Psoas muscle (tissue), 8 donors: ENCODE results near the gene SPDEF. TPM values are rescaled to one million over a fixed set of nuclear protein-coding genes. Genes with fewer than 3 reads are reported as not detected.

Experiments
- ATAC-seq, 4 donors: fragments of 200-7000 bp; cut with Tn5 transposase; one replicate each; pipeline ENCODE4 v1.9.1; 2020; ENCODE audit warnings: moderate library complexity in 3 of 4, mild to moderate bottlenecking in 2 of 4
- DNase-seq, 2 donors: peaks; one replicate each; pipeline ENCODE4 v3.0.0-alpha.2; 2020
- H3K27ac ChIP-seq: fragments of 200-600 bp; one replicate; pipeline ENCODE4 v1.8.0; 2022
- H3K27me3 ChIP-seq, 3 donors: fragments of 200-600 bp in 1 of 3; one replicate each; pipeline versions ENCODE4 v1.6.1 to v1.8.0; 2013 to 2022; ENCODE audit warnings: low read length in 2 of 3, mild to moderate bottlenecking in 2 of 3, moderate library complexity in 1 of 3; ENCODE audit not compliant: insufficient read depth in 3 of 3
- H3K36me3 ChIP-seq, 2 donors: fragments of 200-600 bp in 1 of 2; one replicate each; pipeline versions ENCODE4 v1.6.1 to v1.8.0; 2013 to 2022; ENCODE audit warnings: low read depth in 1 of 2, mild to moderate bottlenecking in 1 of 2, moderate library complexity in 1 of 2; ENCODE audit not compliant: insufficient read depth in 1 of 2
- H3K4me1 ChIP-seq: fragments of 200-600 bp; one replicate; pipeline ENCODE4 v1.8.0; 2022
- H3K4me3 ChIP-seq: fragments of 200-600 bp; one replicate; pipeline ENCODE4 v1.8.0; 2022; ENCODE audit warnings: mild to moderate bottlenecking
- H3K9me3 ChIP-seq: fragments of 200-600 bp; one replicate; pipeline ENCODE4 v1.8.0; 2022
- WGBS, 3 donors: extraction: QIAGEN DNeasy Blood & Tissue Kit; methylation state at CpG; one replicate each; pipeline versions ENCODE4 v1.1.6 to v1.1.7; 2013; 5-methylcytosine and 5-hydroxymethylcytosine counted together
- intact Hi-C, 2 donors: fragments of 100-400 bp; cut with DNase I; formaldehyde crosslinking; loops; one replicate each; pipeline versions ENCODE4 v1.11.0 to v1.14.2; 2022
- polyA plus RNA-seq, 3 donors: library from polyadenylated mRNA; stranded (reverse); fragments of 200-250 nt; gene quantifications; one replicate each; pipeline ENCODE4 v1.2.3, GENCODE V29; 2013
- total RNA-seq, 4 donors: library from RNA; stranded (reverse); fragmentation: NEBNext Ultra II Directional in 2 of 4; extraction: Animal tissue kit (Norgen Biotek cat#: 25700) in 2 of 4; gene quantifications; one replicate each; pipeline versions ENCODE4 v1.2.1 to v1.2.4, GENCODE V29; 2021 to 2023
- TF ChIP-seq, protein P1 (sequence below): fragments of 200-600 bp; IDR thresholded peaks from one replicate; pipeline ENCODE4 v1.8.0; 2022; ENCODE audit warnings: antibody characterized with exemption
- donor health status: healthy with polysubstance abuse.
- donor health status: DM: no; HTN: no; CAD: no; lungs with moderate emphysema.
- donor health status: Bipolar disorder and iron deficiency.
- donor health status: healthy.
- donor health status: DM: yes; HTN: yes; CAD: no.
- donor health status: DM: no; HTN: no; CAD: no.
- donor health status: DM: no; HTN: no; CAD: no.
- donor health status: DM: yes; HTN: yes; CAD: no.

Gene SPDEF
- total and polyA plus RNA-seq, 7 donors = 0.03 to 0.22 (median 0.21) TPM; not detected in 2

DNA sequence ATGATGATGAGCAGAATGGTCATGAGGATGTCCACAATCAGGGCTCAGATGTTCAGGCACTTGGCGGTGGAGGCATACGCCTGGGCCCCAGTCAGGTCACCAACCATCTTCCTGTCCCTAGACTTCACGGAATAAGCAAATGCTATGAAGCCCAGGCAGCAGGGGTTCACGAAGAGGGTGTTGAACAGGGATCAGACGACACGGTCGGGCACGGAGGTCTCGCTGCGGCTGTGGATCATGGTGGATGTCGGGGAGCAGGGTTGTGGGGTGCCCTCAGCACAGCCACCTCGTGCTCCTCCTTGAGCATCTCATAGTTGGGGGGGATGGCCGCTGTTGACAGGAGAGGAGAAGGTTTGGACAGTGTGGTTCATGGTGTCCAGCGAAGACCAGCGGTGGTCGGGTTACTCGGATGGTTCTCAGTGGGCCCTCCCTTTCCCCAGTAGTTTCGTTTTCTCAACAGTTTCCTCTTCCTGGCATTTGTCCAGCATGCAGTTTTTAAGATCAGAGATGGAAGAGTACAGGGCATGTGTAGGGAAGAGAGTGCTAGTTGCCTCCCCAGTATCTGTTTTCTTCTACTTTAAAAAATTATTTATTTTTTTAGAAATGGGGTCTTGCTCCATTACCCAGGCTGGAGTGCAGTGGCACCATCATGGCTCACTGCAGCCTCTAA is 20.3 kb upstream of the SPDEF start:
- Histone ChIP-seq H3K4me1 (no peaks in the 10 kb centered on the region), H3K9me3 (no peaks in the 10 kb centered on the region), H3K4me3 (no peak overlapping the region), H3K36me3 (no peaks in the 10 kb centered on the region), H3K27ac (no peak overlapping the region), H3K27me3 (no peaks in the 10 kb centered on the region)
- TF ChIP-seq, protein P1, sequence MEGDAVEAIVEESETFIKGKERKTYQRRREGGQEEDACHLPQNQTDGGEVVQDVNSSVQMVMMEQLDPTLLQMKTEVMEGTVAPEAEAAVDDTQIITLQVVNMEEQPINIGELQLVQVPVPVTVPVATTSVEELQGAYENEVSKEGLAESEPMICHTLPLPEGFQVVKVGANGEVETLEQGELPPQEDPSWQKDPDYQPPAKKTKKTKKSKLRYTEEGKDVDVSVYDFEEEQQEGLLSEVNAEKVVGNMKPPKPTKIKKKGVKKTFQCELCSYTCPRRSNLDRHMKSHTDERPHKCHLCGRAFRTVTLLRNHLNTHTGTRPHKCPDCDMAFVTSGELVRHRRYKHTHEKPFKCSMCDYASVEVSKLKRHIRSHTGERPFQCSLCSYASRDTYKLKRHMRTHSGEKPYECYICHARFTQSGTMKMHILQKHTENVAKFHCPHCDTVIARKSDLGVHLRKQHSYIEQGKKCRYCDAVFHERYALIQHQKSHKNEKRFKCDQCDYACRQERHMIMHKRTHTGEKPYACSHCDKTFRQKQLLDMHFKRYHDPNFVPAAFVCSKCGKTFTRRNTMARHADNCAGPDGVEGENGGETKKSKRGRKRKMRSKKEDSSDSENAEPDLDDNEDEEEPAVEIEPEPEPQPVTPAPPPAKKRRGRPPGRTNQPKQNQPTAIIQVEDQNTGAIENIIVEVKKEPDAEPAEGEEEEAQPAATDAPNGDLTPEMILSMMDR = no peak
- WGBS, 3 donors = 80 to 85% (median 82%) methylated on average over 18 of the region's 18 CpGs
- no peak for ATAC-seq
- DNase-seq = peak in 1 of 2 donors; percentile 28
- intact Hi-C loops = no loop called here

DNA sequence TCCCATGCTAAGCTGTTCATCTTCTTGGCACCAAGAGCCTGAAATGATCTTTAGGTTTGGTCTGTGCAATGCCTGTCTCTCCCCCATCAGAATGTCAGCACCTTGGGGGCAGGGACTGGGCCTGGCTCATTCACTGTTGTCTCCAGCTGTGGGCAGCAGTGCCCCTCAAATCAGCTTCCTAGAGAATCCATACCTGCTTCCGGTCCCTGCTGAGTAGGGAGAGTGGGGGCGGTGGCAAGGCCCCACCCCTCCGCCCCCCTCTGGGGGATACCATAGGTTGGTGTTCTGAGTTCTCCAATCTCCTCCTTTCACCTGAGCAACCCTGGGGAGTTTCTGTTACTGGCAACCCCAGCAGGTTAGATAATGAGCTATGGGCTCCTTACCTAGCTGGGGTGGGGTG is 19.2 kb upstream of the SPDEF start:
- Histone ChIP-seq H3K4me1 (no peaks in the 10 kb centered on the region), H3K9me3 (no peaks in the 10 kb centered on the region), H3K27ac (no peak overlapping the region), H3K27me3 (no peaks in the 10 kb centered on the region), H3K36me3 (no peaks in the 10 kb centered on the region), H3K4me3 (no peak overlapping the region)
- ATAC-seq = no peak
- TF ChIP-seq, protein P1 = no peak
- DNase-seq = no peak
- intact Hi-C loops = no loop called here
- 56 to 73% (median 62%) methylated on average over 3 of the region's 3 CpGs for WGBS, 3 donors

DNA sequence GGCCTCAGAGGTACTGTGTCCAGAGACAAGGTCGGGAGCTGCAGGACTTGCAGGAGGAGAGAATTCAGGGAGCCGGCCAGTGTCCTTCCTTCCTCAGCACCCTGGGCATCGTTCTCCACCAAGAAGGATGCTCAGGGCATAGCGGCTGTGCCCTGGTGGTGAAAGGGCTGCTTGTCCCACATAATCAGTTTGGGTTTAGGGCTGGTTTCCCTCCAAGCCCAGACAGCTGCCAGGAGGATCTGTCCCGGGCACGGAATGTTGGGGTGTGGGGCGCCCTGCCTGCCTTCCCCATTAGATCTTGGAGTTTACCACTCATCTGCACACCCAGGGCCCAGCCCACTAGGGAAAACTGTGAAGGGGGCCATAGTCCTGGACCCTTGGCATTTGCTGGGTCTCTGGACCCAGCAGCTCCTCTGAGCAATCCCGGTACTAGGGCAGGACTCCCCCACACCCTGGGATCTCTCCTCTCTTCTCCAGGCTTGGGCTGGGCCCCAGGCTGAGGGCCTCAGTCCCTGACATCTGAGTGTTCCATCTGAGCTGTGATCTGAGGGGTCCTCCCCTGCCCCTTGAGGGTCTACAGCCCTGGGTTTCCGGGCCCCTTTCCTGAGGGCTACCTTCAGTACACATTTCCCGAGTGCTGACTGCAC is 18.6 kb upstream of the SPDEF start:
- ATAC-seq (no peak), DNase-seq (peak in 1 of 2 donors; percentile 36)
- Histone ChIP-seq H3K36me3 (no peaks in the 10 kb centered on the region), H3K4me3 (no peak overlapping the region), H3K9me3 (no peaks in the 10 kb centered on the region), H3K27me3 (peaks cover 0 to 3% (median 2%) of the 10 kb centered on the region in 3 donors), H3K27ac (no peak overlapping the region), H3K4me1 (no peaks in the 10 kb centered on the region)
- WGBS, 3 donors = 60 to 65% (median 63%) methylated on average over 10 of the region's 10 CpGs
- intact Hi-C loops = no loop called here
- TF ChIP-seq, protein P1 = no peak

DNA sequence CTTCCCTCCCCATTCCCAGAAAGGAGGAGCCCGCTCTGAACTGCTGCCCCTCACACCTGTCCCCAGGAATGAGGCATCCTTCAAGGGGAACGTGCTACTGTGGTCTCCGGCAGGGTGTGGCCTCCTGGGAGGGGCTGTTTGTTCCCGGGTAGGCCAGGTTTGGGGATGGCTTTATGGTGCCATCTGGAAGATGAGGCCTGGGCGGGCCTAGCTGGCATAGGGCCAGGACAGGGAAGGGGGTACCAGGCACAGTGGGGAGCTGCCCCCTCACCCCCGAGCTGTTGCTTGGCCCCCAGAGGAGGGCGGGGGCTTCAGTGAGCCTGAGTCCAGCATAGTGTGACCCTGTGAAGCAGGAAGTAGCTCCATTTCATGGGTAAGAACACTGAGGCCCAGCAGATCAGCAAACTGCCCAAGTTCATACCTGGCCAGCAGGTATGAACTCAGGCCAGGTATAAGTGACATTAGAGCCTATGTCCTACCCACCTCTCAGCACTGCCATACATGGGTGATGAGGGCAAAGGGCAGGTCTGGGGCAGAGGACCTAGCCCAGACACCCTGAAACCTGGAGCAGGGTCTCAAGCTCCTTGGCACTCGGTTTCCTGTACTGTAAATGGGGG is 17.5 kb upstream of the SPDEF start:
- H3K27ac ChIP-seq = no peak overlapping the region
- DNase-seq (peak in 1 of 2 donors; percentile 43), ATAC-seq (no peak)
- H3K27me3 ChIP-seq = peaks cover 0 to 14% (median 2%) of the 10 kb centered on the region in 3 donors
- TF ChIP-seq, protein P1 = no peak
- WGBS, 3 donors = 62 to 65% (median 64%) methylated on average over 8 of the region's 8 CpGs
- no peaks in the 10 kb centered on the region for H3K36me3 ChIP-seq
- no peaks in the 10 kb centered on the region for H3K9me3 ChIP-seq
- no peak overlapping the region for H3K4me3 ChIP-seq
- no peaks in the 10 kb centered on the region for H3K4me1 ChIP-seq
- intact Hi-C loops = no loop called here
